NB4 (cell line): ENCODE results near the gene PPP4R2.

ENCODE experiments used
- DNase-seq: peaks from one replicate; pipeline ENCODE4 v3.0.0; 2010; ENCODE audit warnings: low read depth
- H3K4me3 ChIP-seq: one replicate; pipeline ENCODE4 v1.5.1; 2011; ENCODE audit warnings: mild to moderate bottlenecking, low read depth, low read length, moderate library complexity
- CTCF ChIP-seq: IDR thresholded peaks from one replicate; pipeline ENCODE4 v1.5.1; 2012; ENCODE audit warnings: low read depth, low read length
- MYC ChIP-seq: IDR thresholded peaks from 2 replicates; pipeline ENCODE4 v1.6.1; 2011; ENCODE audit warnings: low read depth, low read length
- POLR2A ChIP-seq: IDR thresholded peaks from 2 replicates; pipeline ENCODE4 v1.6.1; 2011; ENCODE audit warnings: mild to moderate bottlenecking; ENCODE audit not compliant: insufficient read length; ENCODE audit errors: extremely low read depth
- TF ChIP-seq, protein P1 (sequence below): IDR thresholded peaks from 2 replicates; pipeline ENCODE4 v1.6.1; 2011; ENCODE audit warnings: low read depth, low read length

Gene PPP4R2

GRCh38 chr3:72962317-72962716, 34.3 kb upstream of the PPP4R2 start:
- no peak overlapping the region for H3K4me3 ChIP-seq
- DNase-seq: no peak
- no peak for TF ChIP-seq CTCF
- TF ChIP-seq POLR2A: no peak
- TF ChIP-seq, protein P1, sequence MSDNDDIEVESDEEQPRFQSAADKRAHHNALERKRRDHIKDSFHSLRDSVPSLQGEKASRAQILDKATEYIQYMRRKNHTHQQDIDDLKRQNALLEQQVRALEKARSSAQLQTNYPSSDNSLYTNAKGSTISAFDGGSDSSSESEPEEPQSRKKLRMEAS: no peak
- no peak for TF ChIP-seq MYC

DNA sequence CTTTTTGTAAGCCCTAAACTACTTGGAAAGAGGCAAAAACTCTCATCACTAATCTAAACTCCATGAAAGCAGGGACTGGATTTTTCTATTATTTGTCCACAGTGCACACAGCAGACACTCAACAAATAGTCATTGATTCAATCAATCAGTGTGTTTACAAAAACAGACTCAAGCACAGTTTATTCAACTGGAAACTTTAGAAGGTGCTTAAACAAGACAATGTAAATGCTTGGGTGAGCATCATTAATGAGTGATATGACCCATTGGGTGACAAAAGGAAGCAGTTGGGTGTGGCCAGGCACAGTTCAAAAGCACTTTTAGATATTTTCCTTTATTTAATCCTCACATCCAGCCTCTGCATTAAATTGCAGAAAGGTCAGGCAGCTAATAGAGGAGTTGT, 32.0 kb upstream of the PPP4R2 start:
- no peak for DNase-seq
- TF ChIP-seq CTCF (no peak), MYC (no peak), POLR2A (no peak)
- TF ChIP-seq, protein P1: no peak
- H3K4me3 ChIP-seq: no peak overlapping the region

GRCh38 chr3:72968266-72968664, 28.3 kb upstream of the PPP4R2 start:
- no peak for DNase-seq
- no peak overlapping the region for H3K4me3 ChIP-seq
- TF ChIP-seq CTCF: no peak
- TF ChIP-seq, protein P1: no peak
- TF ChIP-seq POLR2A: no peak
- no peak for TF ChIP-seq MYC

DNA sequence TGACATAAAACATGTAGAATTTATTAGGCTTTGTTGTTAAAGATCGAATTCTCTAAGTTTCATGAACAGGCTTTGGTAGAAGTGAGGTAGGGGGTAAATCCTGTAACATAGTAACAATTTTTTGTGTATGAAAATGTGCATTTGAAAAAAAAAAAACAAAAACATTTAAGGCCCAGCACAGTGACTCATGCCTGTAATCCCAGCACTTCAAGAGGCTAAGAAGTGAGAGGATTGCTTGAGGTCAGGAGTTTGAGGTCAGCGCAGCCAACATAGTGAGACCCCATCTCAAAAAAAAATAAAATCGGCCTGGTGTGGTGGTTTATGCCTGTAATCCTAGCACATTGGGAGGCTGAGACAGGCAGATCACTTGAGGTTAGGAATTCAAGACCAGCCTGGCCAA, 26.8 kb upstream of the PPP4R2 start:
- TF ChIP-seq, protein P1: no peak
- TF ChIP-seq MYC (no peak), CTCF (no peak), POLR2A (no peak)

DNA sequence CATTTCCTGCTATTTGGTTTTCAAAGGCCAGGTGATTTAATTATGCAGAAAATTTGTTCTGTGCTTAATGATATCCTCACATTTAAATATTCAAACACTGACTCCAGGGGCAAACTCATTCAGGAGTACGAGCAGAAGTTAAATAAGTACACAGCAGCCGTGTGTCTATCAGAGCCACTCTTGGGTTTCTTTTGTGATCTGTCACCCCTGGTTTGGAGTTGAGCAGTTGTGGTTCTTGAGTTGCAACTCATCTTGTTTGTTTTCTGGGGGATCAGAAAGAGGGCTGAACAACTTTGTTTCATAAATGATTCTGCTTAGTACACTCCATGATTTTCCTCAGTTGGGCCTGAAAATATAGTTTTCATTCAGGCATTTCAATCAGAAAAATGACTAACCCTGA, 25.7 kb upstream of the PPP4R2 start:
- TF ChIP-seq POLR2A (no peak), CTCF (no peak), MYC (no peak)
- TF ChIP-seq, protein P1: no peak
- no peak for DNase-seq
- no peak overlapping the region for H3K4me3 ChIP-seq

More for the DNA sequence above, 26.8 kb upstream of the PPP4R2 start:
- DNase-seq: no peak
- no peak overlapping the region for H3K4me3 ChIP-seq

- DNase-seq: no peak
- TF ChIP-seq CTCF: no peak
- TF ChIP-seq POLR2A: no peak
- TF ChIP-seq, protein P1: no peak
- no peak for TF ChIP-seq MYC
- H3K4me3 ChIP-seq: no peak overlapping the region
Observed at GRCh38 chr3:72972706-72973030, 23.9 kb upstream of the PPP4R2 start.
